Measurements from ENCODE around the gene ARHGAP18.
A peak's percentile ranks its signal among the peaks of the same experiment; 100 is the strongest.

The ARHGAP18 gene

DNA sequence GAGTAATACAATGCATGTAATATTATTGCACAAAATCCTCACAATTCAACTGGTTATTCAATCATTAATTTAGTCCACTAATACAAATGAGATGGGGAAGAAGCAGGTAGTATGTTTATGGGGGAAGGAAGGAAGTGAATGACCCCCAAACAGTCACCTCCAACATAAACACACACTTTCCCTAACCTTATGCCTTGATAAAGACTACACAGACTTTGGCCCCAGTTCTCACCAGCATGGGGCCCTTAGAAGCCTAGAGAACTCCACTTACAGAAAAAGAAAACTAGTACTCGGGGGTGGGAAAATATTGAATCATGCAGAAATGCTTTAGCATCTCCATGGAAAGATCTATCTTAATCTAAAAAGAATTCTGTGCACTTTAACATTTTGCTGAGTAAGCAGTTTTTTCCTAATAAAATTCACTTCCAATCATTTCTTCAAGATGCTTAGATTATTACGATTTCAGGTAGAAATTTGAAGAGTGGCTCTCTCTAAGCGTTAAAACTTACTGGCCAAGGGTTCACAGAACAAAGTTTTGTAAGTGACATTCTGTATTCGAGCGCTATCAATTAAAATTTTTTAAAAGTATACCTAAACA lies 18.8 kb downstream of the ARHGAP18 start:
- no peak for DNase-seq

DNA sequence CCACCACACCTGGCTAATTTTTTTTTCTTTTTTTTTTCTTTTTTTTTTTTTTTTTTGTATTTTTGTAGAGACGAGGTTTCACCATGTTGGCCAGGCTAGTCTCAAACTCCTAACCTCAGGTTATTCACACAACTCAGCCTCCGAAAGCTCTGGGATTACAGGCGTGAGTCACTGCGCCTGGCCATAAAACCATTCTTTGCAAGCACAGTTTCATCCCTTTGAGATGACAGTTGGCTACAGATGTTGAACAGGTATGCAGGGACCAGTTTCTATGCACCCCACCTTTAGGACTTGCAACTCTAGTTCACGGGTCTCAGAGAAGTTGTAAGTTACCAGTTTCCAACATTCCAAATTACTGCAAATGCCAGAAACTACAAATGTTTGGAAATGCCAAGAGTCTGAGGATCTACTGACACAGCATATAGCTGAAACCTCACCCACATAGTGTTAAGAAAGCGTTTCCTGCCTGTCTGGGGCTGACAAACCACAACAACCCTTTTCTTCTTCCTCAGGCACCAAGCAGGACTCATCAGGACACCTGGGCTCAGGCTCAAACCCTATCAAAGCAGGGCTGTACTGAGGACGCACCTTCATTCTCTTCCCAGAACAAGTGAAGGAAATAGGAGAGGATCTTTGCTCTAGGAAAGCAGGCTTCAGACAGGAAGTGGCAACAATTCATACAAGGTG lies 22.9 kb downstream of the ARHGAP18 start:
- peak; percentile 9 for DNase-seq

DNA sequence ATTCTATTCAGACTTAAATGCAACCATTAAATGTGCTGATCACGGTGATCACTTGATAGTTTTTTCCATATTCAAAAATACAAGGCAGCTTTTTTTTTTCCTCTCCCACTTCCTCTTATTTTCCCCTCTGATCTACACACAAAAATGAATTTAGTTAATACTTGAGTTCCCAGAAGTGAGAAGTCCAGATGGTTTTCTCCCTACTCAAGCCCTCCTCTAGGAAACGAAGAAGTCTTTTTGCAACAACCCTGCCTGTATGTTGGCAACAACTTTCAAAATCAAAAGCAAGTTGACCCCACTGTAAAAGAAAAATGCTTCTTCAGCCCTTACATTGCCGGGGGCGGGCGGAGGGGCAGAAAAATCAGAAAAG lies 24.3 kb downstream of the ARHGAP18 start:
- peak; percentile 2 for DNase-seq

DNA sequence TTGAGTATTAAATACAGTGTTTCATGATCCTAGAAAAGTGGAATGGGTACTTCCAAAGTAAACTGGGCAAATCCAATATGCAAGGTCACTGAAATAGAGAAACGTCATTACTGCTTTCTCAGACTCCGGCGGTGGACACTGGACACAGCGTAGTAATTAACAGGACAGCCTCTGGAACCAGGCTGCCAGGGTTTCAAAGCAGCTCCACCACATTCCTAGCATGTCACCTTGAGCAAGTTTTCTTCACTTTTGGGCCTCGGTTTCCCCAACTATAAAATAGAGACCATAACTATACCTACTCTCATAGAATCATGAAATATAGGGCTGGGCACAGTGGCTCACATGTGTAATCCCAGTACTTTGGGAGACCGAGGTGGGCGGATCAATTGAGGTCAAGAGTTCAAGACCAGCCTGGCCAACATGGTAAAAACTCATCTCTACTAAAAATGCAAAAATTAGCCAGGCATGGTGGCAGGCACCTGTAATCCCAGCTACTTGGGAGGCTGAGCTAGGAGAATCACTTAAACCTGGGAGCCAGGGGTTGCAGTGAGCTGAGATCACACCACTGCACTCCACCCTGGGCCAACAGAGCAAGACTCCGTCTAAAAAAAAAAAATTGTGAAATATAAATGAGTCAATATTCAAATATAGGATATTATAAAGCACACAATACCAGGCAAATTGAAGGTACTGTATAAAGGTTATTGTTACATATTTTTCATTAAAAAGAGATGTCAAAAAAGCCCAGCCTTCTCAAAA lies 24.9 kb downstream of the ARHGAP18 start:
- DNase-seq: no peak

DNA sequence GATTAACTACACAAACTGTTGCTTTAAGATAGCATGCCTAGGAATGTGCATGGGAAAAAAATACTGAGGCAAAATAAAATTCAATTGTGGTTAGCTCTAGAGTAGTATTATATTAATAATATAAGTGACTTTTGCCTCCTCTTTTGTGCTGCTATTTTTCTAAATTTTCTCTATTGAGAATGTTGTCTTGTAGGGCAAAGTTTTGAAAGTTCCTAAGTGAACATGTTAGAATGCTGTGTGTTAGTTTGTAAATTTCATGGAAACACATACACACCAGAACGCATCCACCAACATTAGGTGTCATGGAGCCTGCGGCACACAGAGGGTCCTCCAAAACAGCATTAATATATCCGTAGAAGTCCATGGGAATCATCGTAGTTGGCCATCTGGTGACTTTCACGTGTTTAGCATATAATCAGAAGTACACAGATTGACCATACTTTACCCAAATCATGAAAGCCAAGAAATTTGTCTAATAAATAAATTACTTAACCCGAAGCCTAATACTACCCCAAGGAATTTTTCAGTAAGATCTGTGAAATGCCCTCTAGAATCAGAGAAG lies 25.6 kb downstream of the ARHGAP18 start:
- no peak for DNase-seq

DNA sequence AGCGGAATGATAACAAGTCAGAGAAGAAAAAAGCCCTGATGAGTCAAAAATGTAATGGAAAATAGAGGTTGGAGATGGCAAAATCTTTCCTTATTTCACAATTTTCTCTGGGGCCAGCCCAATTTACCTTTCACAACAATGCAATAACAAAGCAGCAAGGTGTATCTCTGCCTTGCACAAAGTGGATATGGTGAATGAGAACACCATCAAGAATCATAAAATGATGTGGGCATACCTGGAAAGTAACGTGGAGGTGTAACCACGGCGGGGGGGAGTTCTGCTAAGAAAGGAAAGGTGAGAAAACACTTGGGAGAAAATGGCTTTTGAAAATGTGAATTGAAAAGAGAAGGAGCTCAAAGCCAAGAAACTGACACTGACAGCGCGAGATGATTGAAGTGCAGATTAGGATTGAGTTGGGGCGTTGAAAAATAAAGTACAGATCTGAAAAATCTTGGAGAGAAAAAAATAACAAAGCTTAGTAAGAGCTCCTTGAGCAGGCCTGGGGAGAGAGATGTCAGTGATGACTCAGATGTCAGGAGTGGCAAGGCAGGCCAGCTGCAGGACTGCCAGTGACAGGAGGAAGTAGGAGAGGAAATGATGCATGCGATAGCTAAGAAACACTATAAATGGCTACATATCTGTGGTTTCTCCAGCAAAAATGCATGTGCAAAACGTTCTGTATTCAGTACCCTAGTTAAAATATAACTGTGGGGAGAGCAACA lies 26.2 kb downstream of the ARHGAP18 start:
- DNase-seq: peak; percentile 95

DNA sequence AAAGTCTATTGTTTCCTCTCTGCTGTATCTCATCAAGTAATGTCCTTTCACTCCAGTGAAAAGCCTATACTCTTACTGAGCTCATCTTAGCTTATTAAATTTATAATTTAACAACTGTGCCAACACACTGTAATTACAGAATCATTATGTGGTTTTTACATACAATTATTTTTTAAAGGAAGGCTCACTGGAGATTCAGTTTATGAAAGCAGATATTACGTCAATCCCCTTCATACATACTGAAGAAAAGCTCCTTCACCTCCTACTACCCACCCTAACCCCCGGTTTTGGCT lies 28.1 kb downstream of the ARHGAP18 start:
- DNase-seq: no peak

DNA sequence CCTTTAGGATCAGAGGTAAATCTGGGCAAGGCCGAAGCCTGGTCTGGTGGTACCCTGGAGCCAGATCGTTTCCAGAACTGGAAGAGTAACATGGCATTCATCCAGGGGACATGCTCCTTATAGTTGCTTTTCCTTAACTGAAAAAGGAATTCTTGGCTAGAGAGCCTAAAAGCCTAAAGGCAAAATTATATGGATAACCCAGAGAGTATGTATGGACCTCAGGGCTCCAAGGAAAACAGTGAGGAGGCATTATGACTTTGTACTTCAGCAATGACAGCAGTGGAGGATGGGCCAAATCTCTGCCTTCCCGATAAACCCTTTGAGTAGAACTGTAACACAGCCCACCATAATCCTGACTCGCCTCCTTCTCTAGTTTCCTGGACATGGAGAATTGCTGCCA lies 29.3 kb downstream of the ARHGAP18 start:
- DNase-seq: no peak

DNA sequence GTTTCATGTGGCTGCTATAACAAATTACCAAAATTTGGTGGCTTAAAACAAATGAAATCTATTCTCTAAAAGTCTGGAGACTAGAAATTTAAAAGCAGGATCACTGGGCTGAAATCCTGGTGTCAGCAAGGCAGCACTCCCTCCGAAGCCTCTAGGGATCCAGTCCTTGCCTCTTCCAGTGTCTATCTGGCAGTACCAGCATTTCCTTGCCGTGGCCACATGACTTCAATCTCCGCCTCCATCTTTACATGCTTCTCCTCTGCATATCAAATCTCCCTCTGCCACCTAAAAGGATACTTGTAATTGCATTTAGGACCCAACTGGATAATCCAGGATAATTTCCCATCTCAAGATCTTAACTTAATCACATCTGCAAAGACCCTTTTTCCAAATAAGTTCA lies 30.2 kb downstream of the ARHGAP18 start:
- DNase-seq: no peak

DNA sequence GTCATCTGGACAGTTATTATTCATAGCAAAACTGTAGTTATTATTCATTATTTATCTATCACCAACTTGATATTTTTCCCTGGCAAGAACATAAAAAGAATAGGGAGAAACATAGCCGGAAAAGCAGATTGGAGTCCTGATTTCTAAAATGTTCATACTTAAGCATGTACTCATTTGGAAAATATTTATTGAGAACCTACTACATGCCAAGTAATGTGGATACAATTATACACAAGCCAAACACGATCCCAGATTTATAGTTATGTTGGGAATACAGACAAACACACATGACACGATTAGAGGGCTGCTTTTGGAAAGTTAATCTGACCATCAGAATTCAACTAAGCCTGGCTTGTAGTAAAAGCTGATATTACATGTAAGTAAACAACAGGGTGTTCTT lies 30.7 kb downstream of the ARHGAP18 start:
- DNase-seq: no peak

DNA sequence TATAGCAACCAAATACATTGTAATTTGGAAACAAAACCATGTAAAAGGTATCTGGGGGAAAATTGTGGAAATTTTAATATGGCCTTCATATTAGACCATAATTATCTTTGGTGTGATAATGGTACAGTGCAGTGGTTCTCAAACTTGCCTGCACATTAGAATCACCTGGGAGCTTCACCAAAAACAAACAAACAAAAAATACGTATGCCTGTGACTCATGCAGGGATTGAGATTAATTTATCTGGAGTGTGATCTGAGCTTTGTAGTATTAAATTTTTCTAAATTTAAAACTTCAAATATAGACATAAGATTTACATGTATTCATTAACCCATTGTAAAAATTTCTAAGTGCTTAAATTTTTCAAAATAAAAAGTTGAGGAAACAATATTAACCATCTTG lies 31.5 kb downstream of the ARHGAP18 start:
- DNase-seq: no peak

DNA sequence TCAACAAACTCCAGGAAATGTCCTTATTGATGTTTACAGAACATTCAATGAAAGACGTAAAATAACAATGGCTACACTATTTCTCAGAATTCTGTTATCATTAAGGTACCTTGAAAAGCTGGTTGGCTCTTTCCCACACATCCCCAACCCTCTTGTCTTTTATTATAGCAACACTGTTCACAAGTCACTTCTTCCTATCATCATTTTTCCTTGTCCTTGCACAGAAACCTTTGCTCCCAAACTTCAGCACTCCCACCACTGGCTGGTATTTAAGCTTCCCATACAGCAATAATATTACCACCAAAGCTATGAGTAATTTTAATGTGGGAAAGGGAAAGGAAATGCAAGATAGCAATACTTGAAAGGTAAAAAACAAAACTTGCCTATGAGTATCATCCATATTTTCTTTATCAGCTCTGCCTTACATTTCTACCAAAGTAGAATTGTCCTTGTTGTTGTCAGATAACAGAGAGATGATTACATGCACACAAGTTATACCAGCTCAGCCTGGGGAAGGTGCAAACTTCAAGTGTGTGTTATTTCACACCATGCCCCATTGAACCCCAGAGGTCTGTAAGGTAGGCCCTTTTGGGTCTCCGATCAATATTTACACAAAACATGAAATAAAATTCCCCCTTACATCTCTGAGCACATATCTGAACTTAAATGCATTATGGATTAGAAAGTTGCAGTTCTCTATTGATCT lies 32.2 kb downstream of the ARHGAP18 start:
- DNase-seq: no peak

DNA sequence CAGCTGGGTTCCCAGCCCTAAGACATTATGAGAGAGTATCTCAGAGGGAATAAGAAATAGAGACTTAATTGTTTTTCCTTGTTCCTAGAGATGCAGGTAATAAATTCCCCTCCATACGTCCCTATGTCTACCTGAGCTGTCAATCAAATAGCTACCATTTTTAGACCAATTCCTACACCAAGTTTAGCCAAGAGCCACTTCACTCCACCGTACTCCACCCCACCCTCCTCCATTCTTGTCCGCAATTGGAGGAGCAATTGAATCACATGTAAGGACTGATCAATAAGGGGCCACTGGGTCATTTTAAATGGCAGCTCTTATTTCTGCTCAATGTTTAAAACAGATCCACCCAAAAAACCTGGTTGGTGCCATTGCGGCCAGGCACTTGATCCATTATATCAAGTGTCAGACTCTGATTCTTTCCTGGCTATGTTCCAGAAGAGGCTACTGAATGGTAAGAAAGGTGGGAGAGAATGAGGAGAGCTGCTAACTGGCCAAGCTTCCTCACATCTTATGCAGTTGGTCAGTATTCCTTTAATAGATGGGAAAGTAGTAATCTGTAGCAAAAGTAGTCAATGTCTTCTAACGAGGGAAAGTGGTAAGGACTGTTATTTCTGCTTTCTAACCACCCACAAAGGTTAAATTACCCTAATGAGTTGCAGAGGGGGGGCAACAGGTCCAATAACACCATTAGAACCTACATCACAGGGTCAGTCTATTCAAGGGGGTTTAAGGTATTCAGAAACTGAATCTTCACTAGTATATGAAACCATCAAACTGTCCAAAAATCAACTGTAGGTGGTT lies 34.1 kb downstream of the ARHGAP18 start:
- DNase-seq: no peak

DNA sequence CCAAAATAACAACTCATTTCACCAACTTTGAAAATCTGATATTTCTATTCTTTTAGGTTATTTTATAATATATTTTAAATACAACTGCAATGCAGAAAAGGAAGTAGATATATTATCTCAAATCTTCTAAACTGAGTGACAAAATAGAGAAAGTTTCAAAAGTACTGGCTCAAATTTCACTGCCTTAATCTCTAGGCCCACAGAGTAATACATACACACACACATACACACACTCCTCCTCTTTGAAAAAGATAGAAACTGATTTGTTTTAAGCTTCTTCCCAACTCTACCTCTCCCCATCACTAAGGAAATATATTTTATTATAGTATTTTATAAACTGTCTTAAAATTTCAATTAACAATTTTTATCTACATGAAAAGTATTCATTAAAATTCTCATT lies 36.2 kb downstream of the ARHGAP18 start:
- no peak for DNase-seq

DNA sequence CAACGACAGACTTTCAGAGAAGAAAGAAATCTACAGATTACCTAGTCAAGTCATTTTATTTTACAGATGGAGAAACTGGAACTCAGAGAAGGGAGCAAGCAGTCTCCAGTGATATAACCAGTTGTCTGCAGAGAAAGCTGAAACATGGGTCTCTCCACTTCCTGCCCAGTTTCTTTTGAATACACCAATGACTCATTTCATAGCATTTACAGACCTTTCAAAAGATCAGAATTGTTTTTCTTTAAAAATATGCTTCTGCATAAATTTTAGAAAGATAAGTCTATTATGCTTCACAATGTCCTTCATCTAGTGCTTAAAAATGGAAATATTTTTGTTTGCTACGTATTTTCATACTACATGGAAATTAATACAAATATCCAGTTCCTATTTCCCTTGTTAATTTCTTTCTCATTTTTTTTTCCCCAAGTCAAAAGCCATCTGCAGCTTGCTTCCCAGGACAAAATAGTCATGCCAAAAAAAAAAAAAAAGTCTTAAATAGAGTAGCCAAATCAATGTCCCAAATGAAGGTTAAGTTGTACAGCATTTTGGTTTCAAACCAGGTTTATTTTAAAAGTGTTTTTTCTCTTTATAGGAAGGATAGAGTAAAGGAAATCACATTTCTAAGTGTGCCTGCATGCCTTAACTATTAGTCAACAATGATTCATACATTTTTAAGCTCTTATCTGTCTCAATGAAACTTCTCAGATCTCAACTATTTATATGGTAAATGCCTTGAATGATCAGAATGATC lies 36.9 kb downstream of the ARHGAP18 start:
- no peak for DNase-seq

DNA sequence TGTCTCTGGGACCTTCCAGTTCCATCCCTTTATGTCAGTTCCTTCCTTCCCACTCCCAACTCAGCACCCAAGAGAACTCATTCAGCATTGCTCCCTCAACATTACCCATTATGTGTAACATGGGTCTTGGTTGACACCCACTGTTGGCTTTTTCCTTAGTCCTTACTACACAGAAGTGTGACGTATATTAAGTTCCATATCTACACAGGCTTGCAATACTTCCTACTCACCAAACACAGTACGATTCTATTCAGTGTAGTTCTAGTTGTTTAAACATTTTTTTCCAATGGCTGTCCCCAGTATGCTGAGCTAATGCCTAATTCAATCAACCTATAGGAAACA lies 37.7 kb downstream of the ARHGAP18 start:
- no peak for DNase-seq

DNA sequence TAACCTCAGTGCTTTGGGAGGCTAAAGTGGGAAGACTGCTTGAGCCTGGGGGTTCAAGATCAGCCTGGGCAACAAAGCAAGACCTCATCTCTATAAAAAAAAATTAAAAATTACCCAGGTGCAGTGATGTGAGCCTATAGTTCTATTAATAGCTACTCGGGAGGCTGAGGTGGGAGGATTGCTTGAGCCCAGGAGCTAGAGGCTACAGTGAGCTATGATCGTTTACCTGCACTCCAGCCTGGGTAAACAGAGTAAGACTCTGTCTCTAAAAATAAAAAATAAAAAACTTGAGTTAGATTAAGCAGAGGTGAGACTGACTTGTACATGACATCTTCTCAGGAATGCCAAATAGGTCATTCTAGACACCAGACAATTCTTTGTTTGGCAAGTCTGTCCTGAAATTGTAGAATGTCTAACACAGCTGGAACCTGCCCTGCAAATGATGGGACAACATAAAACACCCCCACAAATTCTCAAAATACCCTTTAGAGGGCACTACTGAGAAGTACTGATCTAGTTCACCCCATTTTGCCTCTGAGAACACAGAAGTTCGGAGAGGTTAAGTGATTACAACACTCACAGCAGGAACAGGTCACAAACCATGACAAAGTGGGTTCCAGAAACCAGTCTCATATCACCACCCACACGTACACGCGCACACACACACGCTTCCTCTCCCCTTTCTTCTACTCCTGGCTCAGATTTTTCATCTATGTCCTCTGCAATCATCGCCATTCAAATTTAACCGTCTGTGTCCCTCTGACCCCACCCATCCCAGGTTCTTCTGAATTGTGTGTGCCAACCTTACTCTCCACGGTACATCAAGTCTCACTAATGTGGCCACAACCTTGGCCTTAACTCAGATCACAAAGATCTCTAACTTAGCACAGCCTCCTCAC lies 38.3 kb downstream of the ARHGAP18 start:
- peak; percentile 31 for DNase-seq

DNA sequence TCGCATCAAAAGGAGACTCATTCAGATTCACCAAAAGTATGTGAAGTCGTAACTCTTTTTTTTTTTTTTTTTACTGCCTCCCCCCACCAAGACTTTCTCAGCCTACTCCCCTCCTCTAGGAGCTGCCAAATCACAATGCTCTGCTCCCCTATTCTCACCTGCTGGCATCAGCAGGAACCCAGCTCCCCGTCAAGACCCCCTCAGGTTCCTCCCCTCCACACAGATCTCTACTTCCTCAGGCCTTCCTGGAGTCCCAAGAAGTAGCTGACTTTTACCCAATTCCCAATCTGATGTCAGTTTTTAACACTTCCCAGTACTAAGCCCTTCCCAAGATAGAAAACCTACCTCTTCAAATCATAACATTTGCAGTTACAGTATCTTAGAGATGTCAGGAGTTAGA lies 39.3 kb downstream of the ARHGAP18 start:
- no peak for DNase-seq

DNA sequence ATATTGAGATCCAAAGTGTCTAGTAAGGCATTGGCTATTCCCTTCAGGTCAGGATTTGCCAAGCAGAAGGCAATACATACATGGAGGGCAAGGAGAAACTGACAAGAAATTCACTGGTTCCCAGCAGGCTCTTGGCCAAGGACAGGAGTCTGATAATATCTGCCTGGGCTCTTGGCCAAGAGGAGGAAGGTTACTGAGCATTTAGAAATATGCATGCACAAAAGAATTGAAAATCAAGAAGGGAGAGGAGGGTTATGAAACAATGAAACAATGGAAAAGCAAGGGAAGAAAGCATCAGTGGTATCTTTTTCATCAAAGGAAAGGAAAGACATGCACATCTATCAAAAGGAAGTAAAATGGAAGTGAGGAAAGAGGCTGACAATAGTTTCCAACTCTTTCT lies 42.4 kb downstream of the ARHGAP18 start:
- no peak for DNase-seq

DNA sequence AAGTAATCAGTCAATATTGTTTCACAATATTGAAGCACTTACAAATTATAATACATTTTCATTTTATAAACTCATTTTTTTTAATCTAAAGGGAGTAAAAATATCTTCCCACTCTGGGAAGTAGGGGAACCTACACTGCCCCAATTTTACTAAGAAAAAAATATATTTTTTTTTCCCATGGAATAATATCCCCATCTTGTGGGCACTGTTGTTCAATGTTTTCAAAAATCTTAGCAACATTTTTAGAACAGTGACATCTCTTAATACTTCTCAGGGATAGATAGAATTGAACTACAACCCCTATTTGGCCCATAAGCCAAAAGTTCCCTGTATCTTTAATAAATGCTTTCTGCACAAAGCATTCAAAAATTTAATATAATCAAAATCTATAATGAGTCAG lies 42.9 kb downstream of the ARHGAP18 start:
- no peak for DNase-seq

Measured in SIG-M5 (cell line).